ENCODE measurements around the gene BNIPL. TPM values are rescaled to one million over a fixed set of nuclear protein-coding genes. Genes with fewer than 3 reads are reported as not detected.
A peak's percentile ranks its signal among the peaks of the same experiment; 100 is the strongest.

Gene BNIPL
- total RNA-seq, 2 experiments from 2014 or later, result 0.98 to 1.6 TPM

DNA sequence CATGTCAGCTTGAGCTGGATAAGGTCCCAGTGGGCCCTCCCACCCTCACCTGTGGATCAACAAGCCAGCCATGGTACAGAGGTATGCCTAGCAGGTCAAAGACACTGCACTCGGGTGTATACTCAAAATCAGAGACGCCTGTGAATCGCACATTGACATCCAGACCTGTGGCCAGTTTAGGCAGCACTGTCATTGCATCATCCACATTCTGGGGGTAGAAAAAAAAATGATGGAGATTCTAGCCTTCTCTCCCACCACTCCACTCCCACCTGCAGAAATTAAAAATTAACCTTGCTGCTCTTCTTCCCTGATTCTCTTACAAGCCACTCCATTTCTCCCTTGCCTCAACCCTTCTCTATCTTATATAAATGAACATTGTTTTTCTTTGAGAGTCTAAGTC, 36.0 kb upstream of the BNIPL start:
- DNase-seq, result no peak
- Mint-ChIP-seq H3K27ac (peak overlapping the region; percentile 47), H3K36me3 (ENCODE audit: low read depth) (peaks cover 17% of the 10 kb centered on the region), H3K9me3 (ENCODE audit: low read depth) (no peaks in the 10 kb centered on the region), H3K4me1 (peaks cover 55% of the 10 kb centered on the region), H3K27me3 (no peaks in the 10 kb centered on the region), H3K4me3 (no peak overlapping the region)
- POLR2A ChIA-PET, result no interaction called here
- intact Hi-C loops (cut with DNase I, micrococcal nuclease), result no loop called here
- ATAC-seq, result no peak
- CTCF ChIA-PET, result interaction anchor here (0.6 to 8.0 kb wide), 4 partner anchors 20 to 31 kb away, joined by 3 to 90 read pairs (median 19); partner anchors contain the start of gene ANXA9

DNA sequence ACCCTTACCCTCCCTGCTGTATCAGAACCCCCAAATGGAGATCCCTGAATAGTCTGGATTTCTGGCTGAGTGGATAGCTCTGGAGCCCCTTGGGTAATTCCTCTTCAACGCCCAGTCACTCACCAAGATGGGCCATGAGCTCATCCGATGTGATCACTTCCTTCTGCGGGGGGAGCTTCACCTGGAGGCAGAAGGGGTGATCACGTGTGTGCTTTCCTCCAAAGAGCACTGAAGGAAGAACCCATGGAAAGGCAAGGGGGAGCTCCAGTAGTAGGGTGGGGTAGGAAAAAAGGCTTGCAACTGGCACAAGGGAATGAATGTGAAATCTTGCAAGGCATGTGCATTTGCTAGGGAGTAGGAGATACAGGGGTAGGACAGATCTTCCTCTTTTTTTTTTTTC, 34.8 kb upstream of the BNIPL start:
- no peak for DNase-seq
- intact Hi-C loops (cut with DNase I, micrococcal nuclease), result no loop called here
- H3K36me3 Mint-ChIP-seq (ENCODE audit: low read depth), result peaks cover 17% of the 10 kb centered on the region
- no peak for ATAC-seq
- H3K27ac Mint-ChIP-seq, result no peak overlapping the region
- H3K4me1 Mint-ChIP-seq, result peaks cover 61% of the 10 kb centered on the region
- H3K27me3 Mint-ChIP-seq, result no peaks in the 10 kb centered on the region
- no peak overlapping the region for H3K4me3 Mint-ChIP-seq
- ChIA-PET CTCF (interaction anchor here (0.7 to 3.4 kb wide), 6 partner anchors 22 to 515 kb away, joined by 3 to 35 read pairs (median 3); no protein-coding TSS in a partner anchor), POLR2A (interaction anchor here (0.6 to 1.0 kb wide), 4 partner anchors 31 to 265 kb away, joined by 3 to 5 read pairs (median 3); no protein-coding TSS in a partner anchor)
- no peaks in the 10 kb centered on the region for H3K9me3 Mint-ChIP-seq (ENCODE audit: low read depth)

DNA sequence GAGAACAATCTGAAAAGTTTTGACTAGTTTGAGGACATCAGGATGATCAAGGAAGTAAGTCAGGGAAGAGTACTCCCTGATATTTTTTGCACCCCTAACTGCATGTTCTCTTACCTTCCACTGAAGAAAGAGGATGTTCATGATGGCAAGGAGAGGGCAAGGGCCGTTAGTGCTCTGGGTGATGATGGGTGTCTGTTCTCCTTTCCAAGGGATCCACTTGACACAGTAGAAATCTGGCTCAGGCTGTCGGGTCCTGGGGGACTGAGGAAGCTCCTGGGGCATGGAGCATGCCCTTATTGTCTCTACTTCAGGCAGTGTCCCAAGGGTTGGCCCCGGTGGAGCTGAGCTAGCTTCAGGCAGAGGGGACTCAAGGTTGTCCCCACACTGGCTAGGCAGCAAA, 34.3 kb upstream of the BNIPL start:
- Mint-ChIP-seq H3K27ac (no peak overlapping the region), H3K9me3 (ENCODE audit: low read depth) (no peaks in the 10 kb centered on the region), H3K27me3 (no peaks in the 10 kb centered on the region), H3K4me3 (no peak overlapping the region), H3K4me1 (peaks cover 66% of the 10 kb centered on the region), H3K36me3 (ENCODE audit: low read depth) (peaks cover 14% of the 10 kb centered on the region)
- ChIA-PET CTCF (interaction anchor here (1.0 to 3.4 kb wide), 4 partner anchors 22 to 515 kb away, joined by 3 to 35 read pairs (median 4); no protein-coding TSS in a partner anchor), POLR2A (interaction anchor here (0.6 to 1.0 kb wide), 3 partner anchors 32 to 265 kb away, joined by 3 to 5 read pairs (median 3); no protein-coding TSS in a partner anchor)
- ATAC-seq (no peak), DNase-seq (no peak)
- intact Hi-C loops (cut with DNase I, micrococcal nuclease), result no loop called here

DNA sequence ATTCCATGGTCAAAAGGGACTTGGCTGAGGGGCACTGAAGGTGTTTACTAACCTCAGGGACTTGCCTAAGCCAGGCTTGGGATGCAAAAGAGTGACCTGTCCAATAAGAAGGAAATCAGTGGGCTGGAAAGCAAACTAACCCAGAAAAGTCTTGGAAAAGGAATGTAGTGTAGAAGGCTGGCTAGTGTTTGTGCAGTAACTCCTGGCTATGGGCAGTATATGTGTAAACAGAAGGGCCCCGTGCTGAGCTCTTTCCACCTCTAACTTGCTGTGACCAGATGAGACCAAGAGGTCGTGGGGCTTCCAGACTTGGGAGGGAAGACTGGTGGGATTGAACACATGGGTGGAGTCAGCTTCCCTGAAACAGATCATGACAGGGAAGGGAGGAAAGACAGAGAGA, 33.8 kb upstream of the BNIPL start:
- no peak for ATAC-seq
- peak overlapping the region; percentile 83 for H3K27ac Mint-ChIP-seq
- H3K27me3 Mint-ChIP-seq, result no peaks in the 10 kb centered on the region
- H3K36me3 Mint-ChIP-seq (ENCODE audit: low read depth), result peaks cover 13% of the 10 kb centered on the region
- H3K4me1 Mint-ChIP-seq, result peaks cover 71% of the 10 kb centered on the region
- H3K9me3 Mint-ChIP-seq (ENCODE audit: low read depth), result no peaks in the 10 kb centered on the region
- peak overlapping the region; percentile 90 for H3K4me3 Mint-ChIP-seq
- ChIA-PET POLR2A (no interaction called here), CTCF (interaction anchor here (3.4 kb wide), 1 partner anchor 23 kb away, joined by 35 read pairs; no protein-coding TSS in a partner anchor)
- no peak for DNase-seq
- intact Hi-C loops (cut with DNase I, micrococcal nuclease), result no loop called here

DNA sequence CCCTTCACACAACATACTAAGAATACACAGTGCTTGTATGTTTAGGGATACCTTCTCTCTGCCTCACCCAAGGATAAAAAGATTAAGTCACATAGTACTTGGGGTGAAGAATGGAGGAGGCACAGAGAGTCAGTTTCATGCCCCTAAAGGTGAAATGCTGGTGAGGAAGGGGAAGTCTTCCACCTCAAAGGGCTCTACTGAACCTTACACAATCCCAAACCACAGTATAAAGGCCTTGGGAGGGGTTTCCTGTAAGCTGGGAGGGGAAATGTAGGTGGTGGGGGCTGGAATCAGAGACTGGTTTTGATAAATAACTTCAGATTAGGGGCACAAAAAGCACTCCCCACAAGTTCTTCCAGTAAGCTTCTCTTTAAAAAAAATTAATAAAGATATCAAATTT, 33.2 kb upstream of the BNIPL start:
- DNase-seq (no peak), ATAC-seq (no peak)
- ChIA-PET POLR2A (no interaction called here), CTCF (interaction anchor here (0.7 to 3.4 kb wide), 3 partner anchors 8 to 97 kb away, joined by 3 to 35 read pairs (median 3); no protein-coding TSS in a partner anchor)
- Mint-ChIP-seq H3K4me1 (peaks cover 75% of the 10 kb centered on the region), H3K4me3 (peak overlapping the region; percentile 90), H3K27me3 (no peaks in the 10 kb centered on the region), H3K36me3 (ENCODE audit: low read depth) (peaks cover 13% of the 10 kb centered on the region), H3K9me3 (ENCODE audit: low read depth) (no peaks in the 10 kb centered on the region), H3K27ac (peak overlapping the region; percentile 83)
- intact Hi-C loops (cut with DNase I, micrococcal nuclease), result no loop called here

DNA sequence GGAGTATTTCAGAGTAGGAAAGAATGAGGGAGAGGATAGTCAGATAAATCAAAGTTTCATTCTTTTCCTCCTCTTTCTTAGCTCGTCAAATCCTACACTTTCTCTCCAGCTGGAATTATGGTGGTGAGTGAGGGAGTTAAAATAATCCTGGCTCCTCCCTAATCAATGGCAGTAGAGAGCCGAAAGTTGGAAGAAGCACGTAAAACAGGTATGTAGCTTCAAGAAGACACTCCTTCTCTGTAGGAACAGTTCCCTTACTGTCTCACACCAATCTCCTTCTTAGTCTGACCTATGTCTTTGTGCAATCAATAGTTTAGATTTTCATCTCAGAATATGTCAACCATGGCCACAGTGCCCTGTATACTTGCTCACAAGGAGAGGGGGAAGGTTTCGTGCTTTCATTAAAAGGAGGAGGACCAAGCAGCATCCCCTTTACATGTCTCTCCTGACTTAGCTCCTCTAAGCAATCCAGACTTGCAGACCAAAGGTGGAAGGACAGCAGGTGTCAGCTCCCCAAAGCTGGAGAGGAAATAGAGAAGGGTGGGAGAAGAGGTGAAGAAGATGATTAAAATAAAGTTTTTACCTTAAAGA, 30.6 kb upstream of the BNIPL start:
- Mint-ChIP-seq H3K36me3 (ENCODE audit: low read depth) (peaks cover 6% of the 10 kb centered on the region), H3K27ac (peak overlapping the region; percentile 96), H3K4me1 (peaks cover 74% of the 10 kb centered on the region), H3K4me3 (peak overlapping the region; percentile 90), H3K9me3 (ENCODE audit: low read depth) (no peaks in the 10 kb centered on the region), H3K27me3 (no peaks in the 10 kb centered on the region)
- CTCF ChIA-PET, result interaction anchor here (0.6 to 3.9 kb wide), 31 partner anchors 10 to 773 kb away, joined by 3 to 68 read pairs (median 4); partner anchors contain the start of genes ANXA9, C1orf56, CERS2 and CTSS
- intact Hi-C loops (cut with DNase I, micrococcal nuclease), result loop anchor here (1.0 to 5.0 kb wide), 2 partner anchors 27 to 151 kb away; partner anchors contain the start of gene TNFAIP8L2 (in 1 of the 2)
- no peak for DNase-seq
- POLR2A ChIA-PET, result interaction anchor here (0.6 to 1.7 kb wide), 5 partner anchors 28 to 433 kb away, joined by 3 to 9 read pairs (median 5); partner anchors contain the start of genes CERS2, ENSA and ZNF687
- no peak for ATAC-seq

DNA sequence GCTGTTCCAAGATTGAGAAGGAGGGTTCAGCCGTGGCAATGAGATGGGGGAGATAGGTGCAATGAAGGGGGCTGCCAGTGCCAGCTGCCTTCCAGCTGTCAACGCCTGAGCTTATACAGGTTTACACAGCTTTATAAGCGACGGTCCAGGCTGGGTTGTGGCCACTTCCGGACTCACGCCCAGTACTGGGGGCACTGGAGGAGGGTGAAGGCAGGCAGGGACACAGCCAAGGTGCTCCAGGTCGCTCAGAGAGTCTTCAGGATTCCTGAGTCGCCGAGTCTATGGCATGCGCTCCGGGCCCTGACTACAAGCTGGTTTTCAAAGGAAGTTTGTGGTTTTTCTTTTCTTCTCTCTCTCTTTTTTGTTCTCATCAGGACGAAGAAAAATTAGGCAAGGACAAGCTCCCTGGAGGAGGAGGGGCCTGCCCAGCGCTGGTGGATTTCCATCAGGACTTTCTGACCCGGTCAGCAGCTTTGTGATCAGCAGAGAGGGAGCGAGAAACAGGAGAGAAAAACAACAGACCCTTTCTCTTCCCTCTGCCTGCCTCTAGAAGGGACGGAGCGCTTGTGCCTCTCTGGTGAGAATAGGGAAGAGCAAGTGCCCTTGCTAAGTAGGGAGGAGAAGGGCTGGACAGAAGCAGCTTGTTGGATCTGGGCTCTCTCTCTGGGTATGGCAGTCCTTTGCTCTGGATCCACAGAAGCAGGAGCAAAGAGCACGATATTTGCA, 29.9 kb upstream of the BNIPL start, which contains the start of gene MINDY1:
Gene MINDY1 (minus strand): TSS at position 576 of the 726 bp plus-strand sequence. CDS start 4,285 bp downstream, outside the sequence.
- DNase-seq (peak; percentile 64), ATAC-seq (peak; percentile 55)
- CTCF ChIA-PET, result interaction anchor here (0.6 to 3.9 kb wide), 33 partner anchors 11 to 774 kb away, joined by 3 to 68 read pairs (median 4); partner anchors contain the start of genes ANXA9, C1orf56, CERS2 and CTSS
- Mint-ChIP-seq H3K27me3 (no peaks in the 10 kb centered on the region), H3K36me3 (ENCODE audit: low read depth) (peaks cover 9% of the 10 kb centered on the region), H3K4me3 (peak within 1 kb of the TSS; percentile 90), H3K9me3 (ENCODE audit: low read depth) (no peaks in the 10 kb centered on the region), H3K4me1 (peaks cover 75% of the 10 kb centered on the region), H3K27ac (peak within 1 kb of the TSS; percentile 96)
- POLR2A ChIA-PET, result interaction anchor here (0.6 to 1.7 kb wide), 6 partner anchors 29 to 520 kb away, joined by 3 to 9 read pairs (median 4); partner anchors contain the start of genes CERS2, TARS2, TNFAIP8L2 and ZNF687
- intact Hi-C loops (cut with DNase I, micrococcal nuclease), result loop anchor here (1.0 to 5.0 kb wide), 2 partner anchors 27 to 151 kb away; partner anchors contain the start of gene TNFAIP8L2 (in 1 of the 2)

DNA sequence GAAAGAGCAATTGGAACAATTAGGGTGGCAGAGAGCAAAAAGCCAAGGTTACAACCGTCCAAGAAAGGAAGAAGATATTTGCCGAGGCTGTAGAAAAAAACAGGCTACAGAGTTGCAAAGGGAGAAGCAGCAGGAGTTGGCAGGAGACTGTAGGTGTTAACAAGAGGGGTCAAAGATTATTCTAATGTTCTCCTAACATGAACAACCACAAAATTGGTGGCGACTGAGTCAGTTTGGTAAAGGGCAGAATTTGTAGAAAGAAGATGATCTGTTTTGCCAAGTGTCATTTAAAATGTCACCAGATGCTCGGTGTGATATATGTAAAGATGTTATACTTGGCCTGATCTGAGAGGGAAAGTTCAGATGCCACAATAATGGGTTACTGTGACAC, 28.5 kb upstream of the BNIPL start:
- DNase-seq (peak; percentile 30), ATAC-seq (no peak)
- ChIA-PET CTCF (interaction anchor here (0.6 to 3.9 kb wide), 4 partner anchors 12 to 446 kb away, joined by 3 to 68 read pairs (median 8); no protein-coding TSS in a partner anchor), POLR2A (no interaction called here)
- H3K36me3 Mint-ChIP-seq (ENCODE audit: low read depth), result peaks cover 3% of the 10 kb centered on the region
- no peaks in the 10 kb centered on the region for H3K27me3 Mint-ChIP-seq
- H3K4me1 Mint-ChIP-seq, result peaks cover 68% of the 10 kb centered on the region
- H3K27ac Mint-ChIP-seq, result peak overlapping the region; percentile 96
- H3K9me3 Mint-ChIP-seq (ENCODE audit: low read depth), result no peaks in the 10 kb centered on the region
- H3K4me3 Mint-ChIP-seq, result peak overlapping the region; percentile 90
- intact Hi-C loops (cut with DNase I, micrococcal nuclease), result loop anchor here (1.0 to 5.0 kb wide), 19 partner anchors 34 to 687 kb away; partner anchors contain the start of genes CDC42SE1 (in 2 of the 2), GABPB2 (in 2 of the 2), TNFAIP8L2 (in 2 of the 2) and ARNT (in 1 of the 2)

DNA sequence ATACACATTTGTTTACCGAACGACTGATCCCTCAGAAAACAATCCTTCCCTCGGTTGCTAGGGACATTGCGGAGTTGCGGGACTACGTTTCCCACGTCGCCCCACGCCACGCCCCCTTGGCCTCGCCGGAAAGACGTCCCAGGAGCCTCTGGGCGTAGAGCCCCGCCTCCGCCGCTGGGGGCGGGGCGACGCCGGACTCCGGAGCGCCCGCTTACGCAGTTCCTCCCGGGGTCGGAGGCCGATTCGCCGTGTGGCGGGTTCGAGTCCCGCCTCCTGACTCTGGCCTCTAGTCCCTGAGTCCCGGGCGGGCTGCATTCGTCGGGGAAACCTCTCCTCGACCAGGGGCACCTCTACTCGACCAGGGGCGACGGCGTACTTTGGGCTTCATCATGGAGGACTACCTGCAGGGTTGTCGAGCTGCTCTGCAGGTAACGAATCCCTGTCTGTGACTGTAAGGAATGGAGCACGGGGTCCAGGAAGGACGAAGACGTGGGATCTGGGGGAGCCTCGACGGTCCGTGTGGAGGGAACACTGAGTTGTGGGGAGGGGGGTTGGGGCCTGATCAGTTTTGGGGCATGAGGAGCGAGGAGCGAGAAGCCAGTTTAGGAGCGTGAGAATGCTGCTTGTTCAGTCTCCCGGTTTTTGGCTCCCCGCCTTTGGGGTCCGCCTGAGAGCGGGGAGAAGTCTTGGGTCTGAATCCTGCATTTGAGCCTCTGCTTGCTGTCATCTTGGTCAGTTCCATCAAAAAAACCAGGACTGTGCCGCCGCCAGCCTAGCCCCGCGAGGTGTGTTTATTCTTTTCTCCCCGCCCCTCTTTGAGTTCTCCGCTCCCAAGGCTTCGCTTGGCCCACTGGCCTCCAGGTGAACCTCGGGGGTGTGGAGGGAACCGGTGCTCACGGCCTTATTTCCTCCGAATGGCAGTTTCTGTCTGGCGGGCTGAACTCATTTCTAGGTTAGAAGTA, 27.9 kb upstream of the BNIPL start, which contains the start of gene PRUNE1:
Gene PRUNE1 (plus strand): TSS at position 206 of the 962 bp plus-strand sequence. CDS start 184 bp downstream, at position 390.
- Mint-ChIP-seq H3K4me3 (peak within 1 kb of the TSS; percentile 90), H3K27me3 (no peaks in the 10 kb centered on the region), H3K27ac (peak within 1 kb of the TSS; percentile 96), H3K4me1 (peaks cover 61% of the 10 kb centered on the region), H3K9me3 (ENCODE audit: low read depth) (no peaks in the 10 kb centered on the region), H3K36me3 (ENCODE audit: low read depth) (peaks cover 3% of the 10 kb centered on the region)
- ATAC-seq (peak; percentile 84), DNase-seq (peak; percentile 99)
- ChIA-PET POLR2A (no interaction called here), CTCF (interaction anchor here (0.6 to 1.0 kb wide), 5 partner anchors 51 to 728 kb away, joined by 3 to 6 read pairs (median 3); no protein-coding TSS in a partner anchor)
- intact Hi-C loops (cut with DNase I, micrococcal nuclease), result loop anchor here (1.0 to 5.0 kb wide), 19 partner anchors 34 to 687 kb away; partner anchors contain the start of genes CDC42SE1 (in 2 of the 2), GABPB2 (in 2 of the 2), TNFAIP8L2 (in 2 of the 2) and ARNT (in 1 of the 2)

DNA sequence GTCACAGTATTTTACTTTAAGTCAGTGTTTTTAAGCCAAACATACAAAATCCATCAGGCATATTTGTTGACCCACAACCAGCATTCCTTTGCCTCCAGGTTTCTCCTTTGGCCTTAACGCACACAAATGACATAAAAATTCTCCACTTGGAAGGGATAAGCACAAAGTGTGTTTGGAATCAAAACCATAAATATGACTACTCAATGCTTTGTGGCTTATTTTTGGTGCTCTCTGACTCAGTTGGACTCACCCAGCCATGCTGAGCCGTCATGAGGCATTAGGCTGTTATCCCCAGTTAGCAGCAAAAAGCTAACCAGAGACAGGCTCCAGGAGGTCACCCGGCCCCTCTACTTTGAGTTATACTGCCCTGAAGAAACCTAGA, 27.2 kb upstream of the BNIPL start:
- DNase-seq (peak; percentile 38), ATAC-seq (no peak)
- Mint-ChIP-seq H3K36me3 (ENCODE audit: low read depth) (peaks cover 3% of the 10 kb centered on the region), H3K4me3 (peak overlapping the region; percentile 90), H3K9me3 (ENCODE audit: low read depth) (no peaks in the 10 kb centered on the region), H3K4me1 (peaks cover 55% of the 10 kb centered on the region), H3K27me3 (no peaks in the 10 kb centered on the region), H3K27ac (peak overlapping the region; percentile 96)
- intact Hi-C loops (cut with DNase I, micrococcal nuclease), result loop anchor here (2.0 to 5.0 kb wide), 9 partner anchors 40 to 646 kb away; partner anchors contain the start of genes TNFAIP8L2 (in 2 of the 2), CDC42SE1 (in 1 of the 2), GOLPH3L (in 1 of the 2) and PIP5K1A (in 1 of the 2)
- ChIA-PET POLR2A (interaction anchor here (0.5 kb wide), 1 partner anchor 41 kb away, joined by 5 read pairs; no protein-coding TSS in a partner anchor), CTCF (interaction anchor here (0.7 to 4.4 kb wide), 5 partner anchors 16 to 729 kb away, joined by 3 to 17 read pairs (median 6); partner anchors contain the start of gene TNFAIP8L2)
